OCI-LY1 (cell line): ENCODE results near the gene LRRFIP1.
A peak's percentile ranks its signal among the peaks of the same experiment; 100 is the strongest.

Experiments used
- H2AFZ ChIP-seq: fragments of 200-600 bp; sonication (generic), shearing (Covaris generic); 2 replicates; pipeline ENCODE4 v1.6.0; 2014; ENCODE audit warnings: antibody characterized with exemption, mild to moderate bottlenecking, low read length
- H3F3A ChIP-seq: fragments of 200-600 bp; sonication (generic), shearing (Covaris generic); 2 replicates; pipeline ENCODE4 v1.6.0; 2014; ENCODE audit warnings: mild to moderate bottlenecking, antibody characterized with exemption, low read length, moderate library complexity; ENCODE audit not compliant: insufficient read depth
- H3K27ac ChIP-seq: fragments of 200-600 bp; sonication (generic); 2 replicates; pipeline ENCODE4 v1.5.1; 2014; ENCODE audit warnings: low read length, mixed run types, mild to moderate bottlenecking, low read depth; ENCODE audit not compliant: poor library complexity, severe bottlenecking
- H3K27me3 ChIP-seq: fragments of 200-600 bp; sonication (generic); 2 replicates; pipeline ENCODE4 v1.6.0; 2014; ENCODE audit warnings: antibody characterized with exemption, mild to moderate bottlenecking, low read length, moderate library complexity; ENCODE audit not compliant: insufficient read depth
- H3K36me3 ChIP-seq: fragments of 200-600 bp; sonication (generic); 2 replicates; pipeline ENCODE4 v1.6.1; 2014; ENCODE audit warnings: mild to moderate bottlenecking, antibody characterized with exemption, low read length, moderate library complexity, mixed read lengths; ENCODE audit not compliant: insufficient read depth
- H3K4me1 ChIP-seq: fragments of 200-600 bp; sonication (generic); 2 replicates; pipeline ENCODE4 v1.5.1; 2014; ENCODE audit warnings: mild to moderate bottlenecking, low read length, moderate library complexity; ENCODE audit not compliant: insufficient read depth, severe bottlenecking
- H3K4me2 ChIP-seq: fragments of 200-600 bp; sonication (generic), shearing (Covaris generic); 2 replicates; pipeline ENCODE4 v1.6.1; 2014; ENCODE audit warnings: low read length
- H3K4me3 ChIP-seq: fragments of 200-600 bp; sonication (generic); 2 replicates; pipeline ENCODE4 v1.5.1; 2014; ENCODE audit warnings: low read length, low read depth, mild to moderate bottlenecking, mixed read lengths; ENCODE audit not compliant: poor library complexity, severe bottlenecking
- H3K79me2 ChIP-seq: fragments of 200-600 bp; shearing (Covaris generic); 2 replicates; pipeline ENCODE4 v1.6.1; 2016; ENCODE audit warnings: mixed run types, low read length, mixed read lengths; ENCODE audit not compliant: insufficient read depth
- H3K9ac ChIP-seq: fragments of 200-600 bp; sonication (generic), shearing (Covaris generic); 2 replicates; pipeline ENCODE4 v1.6.1; 2014; ENCODE audit warnings: mild to moderate bottlenecking, low read length, mixed read lengths
- H3K9me2 ChIP-seq: fragments of 200-600 bp; sonication (generic), shearing (Covaris generic); 2 replicates; pipeline ENCODE4 v1.6.1; 2014; ENCODE audit warnings: low read depth, mild to moderate bottlenecking, low read length, mixed read lengths
- H3K9me3 ChIP-seq: fragments of 200-600 bp; shearing (Covaris generic); 2 replicates; pipeline ENCODE4 v1.6.1; 2014; ENCODE audit warnings: low read length, mixed read lengths
- H4K20me1 ChIP-seq: fragments of 200-600 bp; sonication (generic), shearing (Covaris generic); 2 replicates; pipeline ENCODE4 v1.6.0; 2016; ENCODE audit warnings: mild to moderate bottlenecking, low read length; ENCODE audit not compliant: insufficient read depth
- EZH2 ChIP-seq: fragments of 200-600 bp; sonication (generic), shearing (Covaris generic); IDR thresholded peaks from 2 replicates; pipeline ENCODE4 v1.8.0; 2017; ENCODE audit warnings: borderline replicate concordance, mixed run types, mild to moderate bottlenecking, antibody characterized with exemption, low read length, moderate library complexity, mixed read lengths
- TF ChIP-seq, protein P1 (sequence below): fragments of 200-600 bp; sonication (generic), shearing (Covaris generic); IDR thresholded peaks from 2 replicates; pipeline ENCODE4 v1.5.1; 2017; ENCODE audit warnings: mild to moderate bottlenecking, antibody characterized with exemption, low read length, moderate library complexity, mixed read lengths

The LRRFIP1 gene

DNA sequence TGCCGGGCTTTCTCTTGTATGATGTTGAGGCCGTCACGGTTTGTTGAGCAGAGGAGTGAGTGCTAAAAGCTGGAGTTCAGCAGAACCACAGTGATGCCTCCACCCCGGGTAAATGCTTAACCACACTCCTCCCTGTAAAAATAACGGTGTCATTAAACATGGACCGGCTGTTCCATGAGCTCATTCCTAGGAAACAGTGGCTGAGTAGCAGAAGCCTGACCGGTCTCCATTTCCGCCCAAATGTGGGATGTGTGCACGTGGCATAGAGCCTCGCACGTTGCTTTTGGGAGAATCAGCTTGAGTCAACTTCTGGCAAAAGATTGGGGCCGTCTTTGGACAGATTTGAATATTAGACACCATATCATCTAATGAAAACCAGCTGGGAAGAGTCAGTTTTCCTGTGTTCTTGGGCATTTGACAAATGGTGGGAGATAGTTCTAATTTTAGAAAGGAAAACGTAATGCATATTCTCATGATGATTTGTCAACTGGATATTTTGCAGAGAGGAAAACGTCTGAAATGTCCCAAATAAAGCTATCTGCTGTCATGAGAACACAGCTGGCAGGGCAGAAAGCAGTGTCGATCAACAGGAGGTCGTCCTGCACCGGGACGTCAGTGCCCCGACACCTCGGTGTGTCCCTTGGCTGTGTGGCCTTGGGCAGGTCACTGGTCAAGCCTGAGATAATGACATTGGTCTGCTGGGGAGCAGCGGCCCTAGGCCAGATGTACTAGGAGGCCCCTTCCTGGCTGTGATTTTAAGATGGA, 42.4 kb downstream of the LRRFIP1 start:
- no peaks in the 10 kb centered on the region for H3F3A ChIP-seq
- H3K9me2 ChIP-seq, result no peaks in the 10 kb centered on the region
- no peaks in the 10 kb centered on the region for H3K36me3 ChIP-seq
- peak overlapping the region; percentile 22 for H3K4me3 ChIP-seq
- no peak for TF ChIP-seq EZH2
- TF ChIP-seq, protein P1, sequence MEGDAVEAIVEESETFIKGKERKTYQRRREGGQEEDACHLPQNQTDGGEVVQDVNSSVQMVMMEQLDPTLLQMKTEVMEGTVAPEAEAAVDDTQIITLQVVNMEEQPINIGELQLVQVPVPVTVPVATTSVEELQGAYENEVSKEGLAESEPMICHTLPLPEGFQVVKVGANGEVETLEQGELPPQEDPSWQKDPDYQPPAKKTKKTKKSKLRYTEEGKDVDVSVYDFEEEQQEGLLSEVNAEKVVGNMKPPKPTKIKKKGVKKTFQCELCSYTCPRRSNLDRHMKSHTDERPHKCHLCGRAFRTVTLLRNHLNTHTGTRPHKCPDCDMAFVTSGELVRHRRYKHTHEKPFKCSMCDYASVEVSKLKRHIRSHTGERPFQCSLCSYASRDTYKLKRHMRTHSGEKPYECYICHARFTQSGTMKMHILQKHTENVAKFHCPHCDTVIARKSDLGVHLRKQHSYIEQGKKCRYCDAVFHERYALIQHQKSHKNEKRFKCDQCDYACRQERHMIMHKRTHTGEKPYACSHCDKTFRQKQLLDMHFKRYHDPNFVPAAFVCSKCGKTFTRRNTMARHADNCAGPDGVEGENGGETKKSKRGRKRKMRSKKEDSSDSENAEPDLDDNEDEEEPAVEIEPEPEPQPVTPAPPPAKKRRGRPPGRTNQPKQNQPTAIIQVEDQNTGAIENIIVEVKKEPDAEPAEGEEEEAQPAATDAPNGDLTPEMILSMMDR, result no peak
- peak overlapping the region; percentile 46; the same call in 1 of the 2 replicates for H3K9ac ChIP-seq
- no peaks in the 10 kb centered on the region for H3K79me2 ChIP-seq
- no peaks in the 10 kb centered on the region for H3K27me3 ChIP-seq
- no peaks in the 10 kb centered on the region for H3K9me3 ChIP-seq
- H2AFZ ChIP-seq, result no peak overlapping the region
- H3K27ac ChIP-seq, result peak overlapping the region; percentile 98
- peak overlapping the region; percentile 92 for H3K4me2 ChIP-seq
- no peaks in the 10 kb centered on the region for H4K20me1 ChIP-seq
- peaks cover 99% of the 10 kb centered on the region for H3K4me1 ChIP-seq

DNA sequence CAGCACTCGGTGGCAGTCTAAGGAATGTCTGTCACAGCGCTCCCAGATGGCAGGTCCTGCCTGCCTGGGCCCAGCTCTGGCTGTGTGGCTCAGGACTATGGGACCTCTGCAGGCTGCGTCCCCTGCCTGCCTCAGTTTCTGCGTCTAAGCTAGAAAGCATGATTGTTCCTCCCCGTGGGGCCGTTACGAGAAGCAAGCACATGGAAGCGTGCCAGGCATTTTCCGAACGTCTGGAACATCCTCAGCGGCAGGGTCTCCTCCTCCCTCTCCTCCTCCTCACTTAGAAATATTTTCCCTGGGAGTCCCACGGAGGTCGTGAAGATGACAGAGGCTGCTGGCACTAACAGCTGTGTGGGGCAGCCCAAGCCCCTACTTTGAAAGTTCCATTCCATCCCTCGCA, 43.3 kb downstream of the LRRFIP1 start:
- Histone ChIP-seq H3K4me1 (peaks cover 99% of the 10 kb centered on the region), H3K9me3 (no peaks in the 10 kb centered on the region), H3F3A (peaks cover 4% of the 10 kb centered on the region; the same call in 1 of the 2 replicates), H3K4me3 (no peak overlapping the region), H3K4me2 (peak overlapping the region; percentile 92; the same call in 1 of the 2 replicates), H3K9me2 (no peaks in the 10 kb centered on the region), H3K79me2 (no peaks in the 10 kb centered on the region), H4K20me1 (no peaks in the 10 kb centered on the region), H3K9ac (peak overlapping the region; percentile 46; the same call in 1 of the 2 replicates), H2AFZ (no peak overlapping the region), H3K27ac (peak overlapping the region; percentile 98), H3K36me3 (no peaks in the 10 kb centered on the region), H3K27me3 (no peaks in the 10 kb centered on the region)
- TF ChIP-seq, protein P1, result no peak
- no peak for TF ChIP-seq EZH2

- TF ChIP-seq, protein P1, result no peak
- TF ChIP-seq EZH2, result no peak
- Histone ChIP-seq H3F3A (peaks cover 4% of the 10 kb centered on the region; the same call in 1 of the 2 replicates), H3K9ac (peak overlapping the region; percentile 46; the same call in 1 of the 2 replicates), H3K9me3 (no peaks in the 10 kb centered on the region), H3K79me2 (no peaks in the 10 kb centered on the region), H3K4me1 (peaks cover 99% of the 10 kb centered on the region), H3K9me2 (no peaks in the 10 kb centered on the region), H3K27ac (peak overlapping the region; percentile 98), H3K36me3 (no peaks in the 10 kb centered on the region), H4K20me1 (no peaks in the 10 kb centered on the region), H3K27me3 (no peaks in the 10 kb centered on the region), H3K4me2 (peak overlapping the region; percentile 92; the same call in 1 of the 2 replicates), H2AFZ (no peak overlapping the region), H3K4me3 (no peak overlapping the region)
Observed at GRCh38 chr2:237671466-237672138, 44.2 kb downstream of the LRRFIP1 start.
